HCT116 (cell line): ENCODE measurements around the gene LRRC3C.
A peak's percentile ranks its signal among the peaks of the same experiment; 100 is the strongest.

Experiments
- CTCF ChIP-seq, 3 experiments: fragments of 200-600 bp in 1 of 3; sonication (generic) in 1 of 3; IDR thresholded peaks in 2 of 3; conservative IDR thresholded peaks in 1 of 3; 2 replicates each; pipeline ENCODE4 v1.5.1; 2012 to 2017; ENCODE audit warnings: low read depth in 2 of 3, low read length in 2 of 3, antibody characterized with exemption in 1 of 3, borderline replicate concordance in 1 of 3, control low read depth in 1 of 3, mild to moderate bottlenecking in 1 of 3, mixed read lengths in 1 of 3, mixed run types in 1 of 3, moderate library complexity in 1 of 3; ENCODE audit not compliant: insufficient read depth in 1 of 3
- EZH2 ChIP-seq: fragments of 200-600 bp; sonication (generic); IDR thresholded peaks from 2 replicates; pipeline ENCODE4 v1.6.1; 2017; ENCODE audit warnings: antibody characterized with exemption, mixed run types
- JUND ChIP-seq: IDR thresholded peaks from 2 replicates; pipeline ENCODE4 v1.6.1; 2012
- POLR2A ChIP-seq: IDR thresholded peaks from 2 replicates; pipeline ENCODE4 v1.7.0; 2011; ENCODE audit warnings: borderline replicate concordance; ENCODE audit not compliant: insufficient read depth, insufficient read length; ENCODE audit errors: extremely low read depth
- POLR2AphosphoS5 ChIP-seq: IDR thresholded peaks from 2 replicates; pipeline ENCODE4 v1.6.1; 2011; ENCODE audit warnings: mild to moderate bottlenecking, low read depth, low read length, moderate library complexity
- ZNF274 ChIP-seq: fragments of 200-500 bp; sonication (Bioruptor generic); IDR thresholded peaks from 2 replicates; pipeline ENCODE4 v1.6.1; 2014; ENCODE audit warnings: mild to moderate bottlenecking, low read depth, low read length, inconsistent platforms

- TF ChIP-seq POLR2AphosphoS5 (peak; percentile 74), CTCF (IDR thresholded peaks at IDR 0.05 in 2 of 3, conservative IDR thresholded peaks at IDR 0.05 in 1 of 3; ENCODE audit: borderline replicate concordance in 1 of 3, insufficient read depth in 1 of 3, low read depth in 2 of 3, low read length in 2 of 3) (no peak), EZH2 (no peak), POLR2A (no peak), ZNF274 (no peak), JUND (no peak)
Observed at GRCh38 chr17:39952680-39953470, 25.3 kb downstream of the LRRC3C start.
